Astrocyte (in vitro differentiated cells and primary cell): Measurements from ENCODE around the gene OXSM. TPM values are rescaled to one million over a fixed set of nuclear protein-coding genes. Genes with fewer than 3 reads are reported as not detected.

ENCODE experiments used
- DNase-seq: peaks from one replicate; pipeline ENCODE4 v3.0.0-alpha.2; 2010; ENCODE audit warnings: low read depth
- FAIRE-seq: peaks from 2 replicates; lab custom pipeline; 2011; peaks lifted over from hg19 to GRCh38; lab: Jason Lieb, UNC
- H2AFZ ChIP-seq: 2 replicates; pipeline ENCODE4 v1.6.0; 2012; ENCODE audit warnings: low read depth, low read length, inconsistent platforms
- H3K27ac ChIP-seq: 2 replicates; pipeline ENCODE4 v1.5.1; 2011; ENCODE audit warnings: low read depth, low read length, inconsistent platforms
- H3K27me3 ChIP-seq: 2 replicates; pipeline ENCODE4 v1.6.0; 2011; ENCODE audit warnings: low read length, inconsistent platforms; ENCODE audit not compliant: insufficient read depth
- H3K36me3 ChIP-seq: 2 replicates; pipeline ENCODE4 v1.5.1; 2011; ENCODE audit warnings: low read length, inconsistent platforms; ENCODE audit not compliant: insufficient read depth
- H3K4me1 ChIP-seq: 2 replicates; pipeline ENCODE4 v1.5.1; 2011; ENCODE audit warnings: low read length, inconsistent platforms; ENCODE audit not compliant: insufficient read depth
- H3K4me2 ChIP-seq: 2 replicates; pipeline ENCODE4 v1.6.0; 2012; ENCODE audit warnings: low read length, inconsistent platforms
- H3K4me3 ChIP-seq: 2 replicates; pipeline ENCODE4 v1.5.1; 2011; ENCODE audit warnings: low read depth, mild to moderate bottlenecking, low read length, inconsistent platforms; ENCODE audit not compliant: insufficient read depth
- H3K79me2 ChIP-seq: 2 replicates; pipeline ENCODE4 v1.6.0; 2012; ENCODE audit warnings: mild to moderate bottlenecking, low read length, inconsistent platforms; ENCODE audit not compliant: insufficient read depth
- H3K9ac ChIP-seq: 2 replicates; pipeline ENCODE4 v1.6.0; 2012; ENCODE audit warnings: mild to moderate bottlenecking, low read length, inconsistent platforms
- H3K9me3 ChIP-seq: 2 replicates; pipeline ENCODE4 v1.5.1; 2012; ENCODE audit warnings: low read depth, mild to moderate bottlenecking, low read length, inconsistent platforms; ENCODE audit not compliant: insufficient read depth
- H4K20me1 ChIP-seq: 2 replicates; pipeline ENCODE4 v1.6.0; 2012; ENCODE audit warnings: low read length, inconsistent platforms; ENCODE audit not compliant: insufficient read depth
- H3K27ac Mint-ChIP-seq: one replicate; pipeline ENCODE4 v1.8.0; 2021; ENCODE audit warnings: mild to moderate bottlenecking, mixed read lengths; ENCODE audit not compliant: unreplicated experiment
- H3K27me3 Mint-ChIP-seq: one replicate; pipeline ENCODE4 v1.8.0; 2021; ENCODE audit warnings: low read depth, mixed read lengths; ENCODE audit not compliant: unreplicated experiment
- H3K36me3 Mint-ChIP-seq: one replicate; pipeline ENCODE4 v1.8.0; 2021; ENCODE audit warnings: low read depth, mixed read lengths; ENCODE audit not compliant: unreplicated experiment
- H3K4me1 Mint-ChIP-seq: one replicate; pipeline ENCODE4 v1.8.0; 2021; ENCODE audit warnings: low read depth, mixed read lengths; ENCODE audit not compliant: unreplicated experiment
- H3K4me3 Mint-ChIP-seq: one replicate; pipeline ENCODE4 v1.8.0; 2021; ENCODE audit warnings: mild to moderate bottlenecking, moderate library complexity, mixed read lengths; ENCODE audit not compliant: unreplicated experiment
- H3K9me3 Mint-ChIP-seq: one replicate; pipeline ENCODE4 v1.8.0; 2021; ENCODE audit warnings: mild to moderate bottlenecking, mixed read lengths; ENCODE audit not compliant: unreplicated experiment
- CTCF ChIP-seq: IDR thresholded peaks from 2 replicates; pipeline ENCODE4 v1.5.1; 2011; ENCODE audit warnings: low read depth, mild to moderate bottlenecking, inconsistent platforms, low read length, moderate library complexity; ENCODE audit not compliant: insufficient read depth
- EZH2 ChIP-seq: IDR thresholded peaks from 2 replicates; pipeline ENCODE4 v1.6.1; 2012; ENCODE audit warnings: mild to moderate bottlenecking, low read length, inconsistent platforms; ENCODE audit not compliant: insufficient read depth
- total RNA-seq: library from RNA; stranded (reverse); gene quantifications from 2 replicates; pipeline ENCODE4 v1.2.1, GENCODE V29; 2021

OXSM gene
- total RNA-seq, 1 donor from 2014 or later: 6.1 TPM

- no peak for FAIRE-seq
- peaks cover 18% of the 10 kb centered on the region for H3K79me2 ChIP-seq
- no peaks in the 10 kb centered on the region for H3K9me3 ChIP-seq
Observed at GRCh38 chr3:25775936-25776335, 14.0 kb upstream of the OXSM start.

GRCh38 chr3:25780618-25781017, 9.3 kb upstream of the OXSM start:
- H3K27ac ChIP-seq: no peak overlapping the region
- no peak overlapping the region for H2AFZ ChIP-seq
- Mint-ChIP-seq H3K4me3 (no peak overlapping the region), H3K27me3 (no peaks in the 10 kb centered on the region), H3K4me1 (peaks cover 9% of the 10 kb centered on the region), H3K36me3 (peaks cover 15% of the 10 kb centered on the region), H3K9me3 (no peaks in the 10 kb centered on the region), H3K27ac (no peak overlapping the region)
- H3K4me1 ChIP-seq: peaks cover 17% of the 10 kb centered on the region
- no peak overlapping the region for H3K4me3 ChIP-seq
- FAIRE-seq (no peak), DNase-seq (no peak)
- no peaks in the 10 kb centered on the region for H3K9me3 ChIP-seq
- TF ChIP-seq EZH2: no peak
- no peak for TF ChIP-seq CTCF
- H4K20me1 ChIP-seq: peaks cover 13% of the 10 kb centered on the region
- no peaks in the 10 kb centered on the region for H3K27me3 ChIP-seq
- H3K4me2 ChIP-seq: no peak overlapping the region
- H3K9ac ChIP-seq: no peak overlapping the region
- H3K36me3 ChIP-seq: peaks cover 5% of the 10 kb centered on the region
- peaks cover 39% of the 10 kb centered on the region for H3K79me2 ChIP-seq

More at GRCh38 chr3:25775936-25776335, 14.0 kb upstream of the OXSM start:
- peaks cover 2% of the 10 kb centered on the region for H3K4me1 Mint-ChIP-seq
- Histone ChIP-seq H3K27me3 (no peaks in the 10 kb centered on the region), H3K4me2 (no peak overlapping the region), H2AFZ (no peak overlapping the region), H4K20me1 (peaks cover 3% of the 10 kb centered on the region), H3K27ac (no peak overlapping the region), H3K36me3 (peaks cover 17% of the 10 kb centered on the region), H3K4me1 (no peaks in the 10 kb centered on the region), H3K9ac (no peak overlapping the region), H3K4me3 (no peak overlapping the region)
- no peak overlapping the region for H3K4me3 Mint-ChIP-seq
- H3K36me3 Mint-ChIP-seq: peaks cover 43% of the 10 kb centered on the region
- H3K9me3 Mint-ChIP-seq: peaks cover 14% of the 10 kb centered on the region
- TF ChIP-seq EZH2 (no peak), CTCF (no peak)
- H3K27me3 Mint-ChIP-seq: no peaks in the 10 kb centered on the region
- H3K27ac Mint-ChIP-seq: no peak overlapping the region
- no peak for DNase-seq

GRCh38 chr3:25781145-25781757, 8.6 kb upstream of the OXSM start:
- peaks cover 10% of the 10 kb centered on the region for H3K36me3 Mint-ChIP-seq
- H4K20me1 ChIP-seq: peaks cover 13% of the 10 kb centered on the region
- H3K4me2 ChIP-seq: no peak overlapping the region
- H3K9me3 Mint-ChIP-seq: no peaks in the 10 kb centered on the region
- H2AFZ ChIP-seq: no peak overlapping the region
- peaks cover 39% of the 10 kb centered on the region for H3K79me2 ChIP-seq
- no peaks in the 10 kb centered on the region for H3K9me3 ChIP-seq
- peak overlapping the region; percentile 48 for H3K27ac Mint-ChIP-seq
- no peak overlapping the region for H3K27ac ChIP-seq
- TF ChIP-seq CTCF: no peak
- no peak for TF ChIP-seq EZH2
- H3K4me3 ChIP-seq: no peak overlapping the region
- H3K27me3 ChIP-seq: no peaks in the 10 kb centered on the region
- DNase-seq (no peak), FAIRE-seq (no peak)
- H3K4me1 Mint-ChIP-seq: peaks cover 9% of the 10 kb centered on the region
- H3K27me3 Mint-ChIP-seq: no peaks in the 10 kb centered on the region
- H3K4me1 ChIP-seq: peaks cover 17% of the 10 kb centered on the region
- peaks cover 5% of the 10 kb centered on the region for H3K36me3 ChIP-seq
- H3K4me3 Mint-ChIP-seq: peak overlapping the region; percentile 97
- H3K9ac ChIP-seq: peak overlapping the region; percentile 88
